ENCODE measurements around the gene NR3C2.

NR3C2 gene

GRCh38 chr4:148441986-148442831 is at the start of gene NR3C2:
Gene NR3C2, minus strand, starts transcription at chr4:148442414.
- peak; percentile 96 for DNase-seq

GRCh38 chr4:148487181-148487580 is 45.0 kb upstream of the NR3C2 start:
- DNase-seq: no peak

- DNase-seq: no peak
These were observed 39.4 kb upstream of the NR3C2 start for GRCh38 chr4:148481636-148482035.

- no peak for DNase-seq
These were observed 35.1 kb upstream of the NR3C2 start for GRCh38 chr4:148477276-148477675.

- DNase-seq: no peak
These were observed 27.7 kb upstream of the NR3C2 start for GRCh38 chr4:148469938-148470337.

- no peak for DNase-seq
These were observed 12.6 kb upstream of the NR3C2 start for GRCh38 chr4:148454835-148455234.

- DNase-seq: no peak
These were observed 11.6 kb upstream of the NR3C2 start for GRCh38 chr4:148453833-148454232.

GRCh38 chr4:148452970-148453369 is 10.8 kb upstream of the NR3C2 start:
- no peak for DNase-seq

- DNase-seq: no peak
These were observed 7.7 kb upstream of the NR3C2 start for GRCh38 chr4:148449921-148450320.

GRCh38 chr4:148448141-148448540 is 5.9 kb upstream of the NR3C2 start:
- DNase-seq: no peak

- DNase-seq: peak; percentile 56
These were observed 5.5 kb upstream of the NR3C2 start for GRCh38 chr4:148447681-148448080.

- no peak for DNase-seq
These were observed 3.7 kb upstream of the NR3C2 start for GRCh38 chr4:148445860-148446330.

GRCh38 chr4:148445071-148445859 is 3.1 kb upstream of the NR3C2 start:
- DNase-seq: peak; percentile 80

- DNase-seq: peak; percentile 62
These were observed 2.3 kb upstream of the NR3C2 start for GRCh38 chr4:148444296-148445070.

GRCh38 chr4:148443512-148444295 is 1.5 kb upstream of the NR3C2 start:
- DNase-seq: peak; percentile 51

GRCh38 chr4:148442832-148443511 is 758 bp upstream of the NR3C2 start:
- no peak for DNase-seq

- DNase-seq: no peak
These were observed 609 bp downstream of the NR3C2 start for GRCh38 chr4:148441624-148441985.

GRCh38 chr4:148438047-148438446 is 4.2 kb downstream of the NR3C2 start:
- DNase-seq: no peak

GRCh38 chr4:148437439-148437838 is 4.8 kb downstream of the NR3C2 start:
- no peak for DNase-seq

- DNase-seq: no peak
These were observed 5.7 kb downstream of the NR3C2 start for GRCh38 chr4:148436512-148436911.

- no peak for DNase-seq
These were observed 6.4 kb downstream of the NR3C2 start for GRCh38 chr4:148435654-148436406.

All from CD4-positive, alpha-beta T cell treated with Interleukin-17A for 4 hours (primary cell).